ENCODE results near the gene MAGEA9B.
"Not testable (repeated sequence)": the region's sequence is repeated elsewhere in the genome, so short reads cannot be mapped to it uniquely, and the experiment has no call there.

- TF ChIP-seq YY1 (IDR thresholded peaks at IDR 0.05); SP1 (IDR thresholded peaks at IDR 0.05); CTCF (IDR thresholded peaks at IDR 0.05; ENCODE audit: low read depth, low read length, missing input control); REST (IDR thresholded peaks at IDR 0.05); JUND (IDR thresholded peaks at IDR 0.05); RAD21 (IDR thresholded peaks at IDR 0.05); EGR1 (IDR thresholded peaks at IDR 0.05; ENCODE audit: low read depth in 2 of 2); RXRA (IDR thresholded peaks at IDR 0.05); ATF3 (IDR thresholded peaks at IDR 0.05); FOXA2 (IDR thresholded peaks at IDR 0.05); HNF4G (IDR thresholded peaks at IDR 0.05); ZBTB33 (IDR thresholded peaks at IDR 0.05): not testable (repeated sequence)
These were observed 39.6 kb upstream of the MAGEA9B start for GRCh38 chrX:149626829-149627228.

Measured in liver (tissue), 3 donors.